Astrocyte of the cerebellum (primary cell): Measurements from ENCODE around the gene FGD2.

Experiments
- DNase-seq: peaks from one replicate; pipeline ENCODE4 v3.0.0-alpha.2; 2011; ENCODE audit warnings: low read depth
- H3K4me3 ChIP-seq: 2 replicates; pipeline ENCODE4 v1.5.1; 2011; ENCODE audit warnings: mild to moderate bottlenecking, low read depth, low read length, moderate library complexity
- in situ Hi-C: cut with HindIII; loops from 2 replicates; pipeline ENCODE4 v1.10.0; 2017; ENCODE audit warnings: low sequenced_read_pairs
- TF ChIP-seq, protein P1 (sequence below): IDR thresholded peaks from 2 replicates; pipeline ENCODE4 v1.5.1; 2012; ENCODE audit warnings: low read length, low read depth, moderate library complexity, mild to moderate bottlenecking; ENCODE audit errors: missing control alignments

Gene FGD2

DNA sequence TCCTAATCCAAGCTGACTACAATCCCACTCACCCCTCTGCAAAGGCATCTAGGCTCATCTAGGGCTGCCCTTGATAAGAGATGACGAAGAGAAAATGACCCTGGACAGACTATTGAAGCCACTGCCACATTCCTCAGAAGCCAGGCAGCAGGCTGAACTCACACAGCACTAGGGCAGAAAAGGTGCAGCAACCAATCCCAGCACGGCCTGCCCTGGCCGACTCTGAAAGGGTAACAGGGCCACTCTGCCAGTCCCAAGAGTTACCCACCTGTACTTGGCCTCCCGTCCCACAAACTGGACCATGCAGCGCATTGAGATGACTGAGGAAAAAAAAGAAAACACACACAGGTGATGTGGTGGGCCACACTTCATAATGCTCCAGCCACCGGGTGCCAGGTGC, 28.5 kb upstream of the FGD2 start:
- no peak for DNase-seq
- in situ Hi-C loops: no loop called here
- no peak overlapping the region for H3K4me3 ChIP-seq
- TF ChIP-seq, protein P1, sequence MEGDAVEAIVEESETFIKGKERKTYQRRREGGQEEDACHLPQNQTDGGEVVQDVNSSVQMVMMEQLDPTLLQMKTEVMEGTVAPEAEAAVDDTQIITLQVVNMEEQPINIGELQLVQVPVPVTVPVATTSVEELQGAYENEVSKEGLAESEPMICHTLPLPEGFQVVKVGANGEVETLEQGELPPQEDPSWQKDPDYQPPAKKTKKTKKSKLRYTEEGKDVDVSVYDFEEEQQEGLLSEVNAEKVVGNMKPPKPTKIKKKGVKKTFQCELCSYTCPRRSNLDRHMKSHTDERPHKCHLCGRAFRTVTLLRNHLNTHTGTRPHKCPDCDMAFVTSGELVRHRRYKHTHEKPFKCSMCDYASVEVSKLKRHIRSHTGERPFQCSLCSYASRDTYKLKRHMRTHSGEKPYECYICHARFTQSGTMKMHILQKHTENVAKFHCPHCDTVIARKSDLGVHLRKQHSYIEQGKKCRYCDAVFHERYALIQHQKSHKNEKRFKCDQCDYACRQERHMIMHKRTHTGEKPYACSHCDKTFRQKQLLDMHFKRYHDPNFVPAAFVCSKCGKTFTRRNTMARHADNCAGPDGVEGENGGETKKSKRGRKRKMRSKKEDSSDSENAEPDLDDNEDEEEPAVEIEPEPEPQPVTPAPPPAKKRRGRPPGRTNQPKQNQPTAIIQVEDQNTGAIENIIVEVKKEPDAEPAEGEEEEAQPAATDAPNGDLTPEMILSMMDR: no peak

DNA sequence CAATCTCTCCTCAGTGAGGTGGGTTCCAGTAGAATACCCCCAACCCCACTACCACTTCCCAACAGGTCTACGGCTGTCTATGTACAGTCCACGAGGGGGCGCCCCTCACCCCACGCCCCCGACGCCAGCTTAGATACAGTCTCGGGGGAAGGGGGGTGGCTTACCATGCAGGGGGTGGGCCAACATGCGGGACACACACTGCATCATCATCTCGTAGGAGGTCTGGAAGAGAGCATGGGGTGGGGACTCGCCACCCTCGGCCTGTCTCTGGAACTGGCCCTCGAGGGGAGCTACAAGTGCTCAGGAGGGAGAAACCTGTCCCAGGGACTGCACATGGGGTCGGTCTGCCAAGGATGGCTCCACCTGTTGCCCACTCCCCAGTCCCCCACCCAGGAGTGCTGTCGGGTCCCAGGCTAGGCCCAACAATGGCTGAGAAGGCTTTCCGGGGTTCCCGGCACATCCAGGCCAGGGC, 27.9 kb upstream of the FGD2 start:
- in situ Hi-C loops: no loop called here
- DNase-seq: no peak
- TF ChIP-seq, protein P1: peak; percentile 62
- no peak overlapping the region for H3K4me3 ChIP-seq

DNA sequence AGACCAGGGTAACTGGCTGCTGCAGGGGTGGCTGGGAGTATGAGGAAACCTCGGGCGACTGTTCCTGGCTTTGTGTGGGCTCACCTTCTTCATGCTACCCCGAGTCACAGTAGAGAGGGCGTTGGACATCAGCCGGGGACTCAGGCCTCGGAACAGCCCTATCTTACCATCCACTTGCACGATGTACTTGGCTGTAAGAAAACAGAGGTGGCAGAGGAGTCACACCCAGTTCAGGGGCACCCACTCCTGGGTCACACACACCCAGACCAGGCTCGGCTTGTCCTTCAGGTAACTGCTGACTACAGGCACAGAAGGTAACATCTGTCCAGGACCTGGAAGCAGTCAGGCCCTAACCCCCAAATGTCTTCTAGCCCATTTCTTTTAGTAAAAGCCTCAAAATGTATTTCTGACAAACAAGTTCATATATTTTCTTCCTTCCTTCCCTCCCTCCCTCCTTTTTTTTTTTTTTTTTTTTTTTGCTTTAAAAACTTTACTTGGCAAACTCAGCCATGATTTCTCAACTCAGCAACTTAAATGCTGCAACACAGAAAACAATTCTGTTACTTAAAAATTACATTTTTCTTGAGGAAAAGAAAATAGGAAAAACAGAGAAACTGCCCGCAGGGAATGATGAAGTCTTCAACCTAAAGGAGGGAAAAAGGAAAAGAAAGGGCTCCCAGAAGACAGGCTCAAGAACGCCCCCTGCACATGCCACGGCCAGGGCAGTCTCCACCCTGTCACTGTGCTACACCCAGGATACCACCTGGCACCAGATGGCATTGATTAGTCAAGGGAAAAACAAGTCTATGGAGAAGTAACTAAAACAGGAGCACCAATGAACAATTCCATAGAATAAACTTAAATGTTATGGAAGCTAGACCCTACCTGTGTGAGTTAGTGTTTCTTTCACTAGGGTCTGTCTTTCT, 26.8 kb upstream of the FGD2 start:
- TF ChIP-seq, protein P1: no peak
- no peak for DNase-seq
- no peak overlapping the region for H3K4me3 ChIP-seq
- in situ Hi-C loops: no loop called here

DNA sequence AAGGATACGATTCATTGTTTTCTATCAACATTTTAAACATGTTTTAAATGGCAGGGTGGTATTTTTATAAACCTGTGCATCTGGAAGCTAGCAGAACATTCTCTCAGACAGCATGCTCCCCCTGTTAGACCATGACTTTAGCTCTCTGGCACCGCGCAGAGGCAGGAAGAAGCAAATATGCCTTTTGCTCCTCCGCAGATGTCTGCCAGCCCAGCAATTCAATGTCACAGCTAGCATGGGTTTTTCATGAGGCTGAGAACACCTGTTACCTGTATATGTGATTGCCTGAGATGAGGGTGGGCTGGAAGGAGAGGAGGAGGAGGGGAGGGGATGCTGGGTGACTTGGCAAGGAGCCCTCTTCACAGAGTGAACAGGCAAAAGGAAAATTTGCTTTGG, 26.1 kb upstream of the FGD2 start:
- H3K4me3 ChIP-seq: no peak overlapping the region
- TF ChIP-seq, protein P1: peak; percentile 88
- in situ Hi-C loops: no loop called here
- peak; percentile 16 for DNase-seq

DNA sequence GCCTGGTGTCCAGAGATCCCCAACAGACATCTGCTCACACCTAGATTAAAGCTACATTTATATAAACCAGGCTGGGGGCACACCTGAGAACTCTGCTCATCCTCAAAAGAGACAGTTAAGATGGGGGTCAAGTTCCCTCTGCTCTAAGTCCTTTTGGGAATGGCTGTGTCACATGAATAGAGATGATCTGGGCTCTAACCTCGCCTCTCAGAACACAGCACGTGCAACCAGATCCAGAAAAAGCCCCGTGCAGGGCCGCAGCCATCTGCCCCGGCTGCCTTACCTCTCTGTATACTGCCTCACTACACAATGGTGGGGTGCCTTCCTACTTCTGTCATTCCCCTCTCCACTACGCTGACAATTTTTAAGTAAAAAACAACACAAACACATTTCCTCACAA, 25.3 kb upstream of the FGD2 start:
- DNase-seq: no peak
- TF ChIP-seq, protein P1: no peak
- H3K4me3 ChIP-seq: no peak overlapping the region
- in situ Hi-C loops: no loop called here

DNA sequence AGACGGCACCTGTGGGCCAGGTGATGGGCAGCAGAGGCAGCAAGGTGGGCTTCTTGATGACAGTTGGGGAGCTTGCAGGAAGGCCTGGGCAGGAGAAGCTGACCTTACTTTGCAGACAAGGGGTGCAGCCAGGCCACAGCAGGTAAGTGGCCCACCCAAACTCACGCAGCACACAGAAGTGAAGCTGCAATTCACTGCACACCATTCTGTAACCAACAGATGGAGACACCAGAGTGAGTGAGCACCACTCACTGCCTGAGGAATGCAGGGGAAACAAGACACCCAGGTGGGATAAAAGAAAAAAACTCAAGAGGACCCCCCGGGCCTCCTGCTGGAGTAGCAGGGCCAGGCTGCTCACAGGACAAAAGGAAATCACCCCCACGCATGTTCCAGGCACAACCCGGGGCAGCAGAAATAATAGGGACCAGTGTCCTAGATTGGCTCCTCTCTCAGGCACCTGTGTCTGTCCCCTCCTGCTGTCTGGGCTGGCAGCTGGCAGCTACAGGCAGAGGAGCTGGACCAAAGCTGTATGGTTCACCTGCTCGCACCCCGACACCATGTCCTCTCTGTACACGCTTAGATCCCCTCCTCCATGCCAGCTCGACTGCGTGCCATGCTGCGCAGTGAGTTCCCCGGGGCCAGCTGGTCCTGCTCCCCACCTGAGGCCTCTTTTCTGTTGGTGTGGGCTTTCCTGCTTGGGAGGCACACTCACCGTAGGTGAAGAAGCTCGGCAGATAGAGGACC, 24.4 kb upstream of the FGD2 start:
- in situ Hi-C loops: no loop called here
- DNase-seq: no peak
- H3K4me3 ChIP-seq: no peak overlapping the region
- TF ChIP-seq, protein P1: no peak
